MM.1S (cell line): ENCODE measurements around the gene COL26A1.

Experiments
- DNase-seq: peaks from one replicate; pipeline ENCODE4 v3.0.0-alpha.2; 2015
- H2AFZ ChIP-seq: fragments of 300-600 bp; sonication (generic); 2 replicates; pipeline ENCODE4 v1.6.0; 2016; ENCODE audit warnings: antibody characterized with exemption, low read length
- H3F3A ChIP-seq: fragments of 300-600 bp; sonication (generic); 2 replicates; pipeline ENCODE4 v1.6.1; 2016; ENCODE audit warnings: mild to moderate bottlenecking, antibody characterized with exemption, low read length, moderate library complexity, mixed read lengths; ENCODE audit not compliant: insufficient read depth
- H3K27ac ChIP-seq: fragments of 300-600 bp; sonication (generic); 2 replicates; pipeline ENCODE4 v1.5.1; 2016; ENCODE audit warnings: mild to moderate bottlenecking, low read length
- H3K27me3 ChIP-seq: fragments of 300-600 bp; sonication (generic); replicated peaks from 2 replicates; pipeline ENCODE4 v1.6.0; 2016; ENCODE audit warnings: low read length; ENCODE audit not compliant: insufficient read depth
- H3K36me3 ChIP-seq: fragments of 300-600 bp; sonication (generic); replicated peaks from 2 replicates; pipeline ENCODE4 v1.6.1; 2016; ENCODE audit warnings: mild to moderate bottlenecking, low read length, mixed read lengths; ENCODE audit not compliant: insufficient read depth
- H3K4me1 ChIP-seq: fragments of 300-600 bp; sonication (generic); 2 replicates; pipeline ENCODE4 v1.6.1; 2016; ENCODE audit warnings: low read length, mixed read lengths
- H3K4me2 ChIP-seq: fragments of 300-600 bp; sonication (generic); 2 replicates; pipeline ENCODE4 v1.6.0; 2016; ENCODE audit warnings: low read depth, low read length
- H3K4me3 ChIP-seq: fragments of 300-600 bp; sonication (generic); 2 replicates; pipeline ENCODE4 v1.5.1; 2016; ENCODE audit warnings: low read length, mixed read lengths
- H3K79me2 ChIP-seq: fragments of 300-600 bp; sonication (generic); 2 replicates; pipeline ENCODE4 v1.6.1; 2016; ENCODE audit warnings: mixed run types, low read length, mixed read lengths
- H3K9ac ChIP-seq: fragments of 300-600 bp; sonication (generic); 2 replicates; pipeline ENCODE4 v1.6.1; 2016; ENCODE audit warnings: low read length, mixed read lengths
- H3K9me2 ChIP-seq: fragments of 300-600 bp; sonication (generic); replicated peaks from 2 replicates; pipeline ENCODE4 v1.6.1; 2016; ENCODE audit warnings: mild to moderate bottlenecking, low read length, mixed read lengths; ENCODE audit not compliant: insufficient read depth
- H3K9me3 ChIP-seq: fragments of 300-600 bp; sonication (generic); replicated peaks from 2 replicates; pipeline ENCODE4 v1.6.1; 2016; ENCODE audit warnings: mild to moderate bottlenecking, low read length, mixed read lengths; ENCODE audit not compliant: insufficient read depth
- H4K20me1 ChIP-seq: fragments of 300-600 bp; sonication (generic); 2 replicates; pipeline ENCODE4 v1.6.1; 2016; ENCODE audit warnings: mild to moderate bottlenecking, low read length, moderate library complexity, mixed read lengths; ENCODE audit not compliant: insufficient read depth
- EZH2 ChIP-seq: fragments of 300-600 bp; sonication (generic); optimal IDR thresholded peaks from 2 replicates; pipeline ENCODE3; 2017; ENCODE audit warnings: low read depth, mild to moderate bottlenecking, antibody characterized with exemption, low read length, mixed read lengths
- EZH2phosphoT487 ChIP-seq: fragments of 300-600 bp; sonication (generic); IDR thresholded peaks from 2 replicates; pipeline ENCODE4 v1.6.1; 2018; ENCODE audit warnings: antibody characterized with exemption, low read length
- TF ChIP-seq, protein P1 (sequence below): fragments of 300-600 bp; sonication (generic); IDR thresholded peaks from 2 replicates; pipeline ENCODE4 v1.5.1; 2016; ENCODE audit warnings: antibody characterized with exemption, low read length, mixed read lengths

The COL26A1 gene

GRCh38 chr7:101362334-101363195 lies at the start of gene COL26A1:
TSS of gene COL26A1 (plus strand) at chr7:101362875. CDS start at chr7:101363033, 158 bp downstream.
- Histone ChIP-seq H3K4me2 (peak within 1 kb of the TSS; percentile 65; the same call in 1 of the 2 replicates), H3K79me2 (no peaks in the 10 kb centered on the region), H4K20me1 (no peaks in the 10 kb centered on the region), H3K4me3 (no peak within 1 kb of the TSS), H3F3A (no peaks in the 10 kb centered on the region), H3K9me2 (no peaks in the 10 kb centered on the region), H3K36me3 (no peaks in the 10 kb centered on the region), H3K9ac (no peak within 1 kb of the TSS), H3K27me3 (peaks cover 54% of the 10 kb centered on the region), H3K4me1 (no peaks in the 10 kb centered on the region), H3K27ac (no peak within 1 kb of the TSS), H2AFZ (no peak within 1 kb of the TSS), H3K9me3 (no peaks in the 10 kb centered on the region)
- DNase-seq = no peak
- TF ChIP-seq, protein P1, sequence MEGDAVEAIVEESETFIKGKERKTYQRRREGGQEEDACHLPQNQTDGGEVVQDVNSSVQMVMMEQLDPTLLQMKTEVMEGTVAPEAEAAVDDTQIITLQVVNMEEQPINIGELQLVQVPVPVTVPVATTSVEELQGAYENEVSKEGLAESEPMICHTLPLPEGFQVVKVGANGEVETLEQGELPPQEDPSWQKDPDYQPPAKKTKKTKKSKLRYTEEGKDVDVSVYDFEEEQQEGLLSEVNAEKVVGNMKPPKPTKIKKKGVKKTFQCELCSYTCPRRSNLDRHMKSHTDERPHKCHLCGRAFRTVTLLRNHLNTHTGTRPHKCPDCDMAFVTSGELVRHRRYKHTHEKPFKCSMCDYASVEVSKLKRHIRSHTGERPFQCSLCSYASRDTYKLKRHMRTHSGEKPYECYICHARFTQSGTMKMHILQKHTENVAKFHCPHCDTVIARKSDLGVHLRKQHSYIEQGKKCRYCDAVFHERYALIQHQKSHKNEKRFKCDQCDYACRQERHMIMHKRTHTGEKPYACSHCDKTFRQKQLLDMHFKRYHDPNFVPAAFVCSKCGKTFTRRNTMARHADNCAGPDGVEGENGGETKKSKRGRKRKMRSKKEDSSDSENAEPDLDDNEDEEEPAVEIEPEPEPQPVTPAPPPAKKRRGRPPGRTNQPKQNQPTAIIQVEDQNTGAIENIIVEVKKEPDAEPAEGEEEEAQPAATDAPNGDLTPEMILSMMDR = no peak
- TF ChIP-seq EZH2phosphoT487 = no peak
- no peak for TF ChIP-seq EZH2

DNA sequence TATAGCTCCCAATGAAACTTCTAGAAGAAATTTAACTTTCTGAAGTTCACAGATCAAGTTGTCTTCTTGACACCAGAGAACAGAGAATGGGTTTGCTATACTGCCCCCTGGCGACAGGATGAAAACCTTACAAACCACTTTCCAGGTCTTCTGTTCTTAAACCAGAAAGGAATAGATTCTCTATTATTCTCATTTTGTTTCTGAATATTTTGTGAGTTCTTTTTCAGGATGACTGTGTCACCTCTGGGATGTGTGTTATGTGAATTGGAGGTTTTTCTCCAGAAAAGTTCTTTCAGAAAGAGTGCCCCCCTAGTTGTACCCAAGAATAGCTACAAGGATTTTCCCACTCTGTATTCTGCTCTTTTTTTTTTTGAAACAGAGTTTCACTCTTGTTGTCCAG lies 47.3 kb upstream of the COL26A1 start:
- no peak overlapping the region for H3K4me2 ChIP-seq
- no peaks in the 10 kb centered on the region for H3K36me3 ChIP-seq
- H3K27me3 ChIP-seq = no peaks in the 10 kb centered on the region
- no peak overlapping the region for H2AFZ ChIP-seq
- no peak overlapping the region for H3K9ac ChIP-seq
- no peaks in the 10 kb centered on the region for H4K20me1 ChIP-seq
- no peak overlapping the region for H3K27ac ChIP-seq
- H3F3A ChIP-seq = no peaks in the 10 kb centered on the region
- H3K9me3 ChIP-seq = no peaks in the 10 kb centered on the region
- DNase-seq = peak; percentile 58
- no peaks in the 10 kb centered on the region for H3K79me2 ChIP-seq
- H3K4me1 ChIP-seq = no peaks in the 10 kb centered on the region
- no peaks in the 10 kb centered on the region for H3K9me2 ChIP-seq
- H3K4me3 ChIP-seq = no peak overlapping the region
- TF ChIP-seq, protein P1 = peak; percentile 72
- no peak for TF ChIP-seq EZH2phosphoT487

DNA sequence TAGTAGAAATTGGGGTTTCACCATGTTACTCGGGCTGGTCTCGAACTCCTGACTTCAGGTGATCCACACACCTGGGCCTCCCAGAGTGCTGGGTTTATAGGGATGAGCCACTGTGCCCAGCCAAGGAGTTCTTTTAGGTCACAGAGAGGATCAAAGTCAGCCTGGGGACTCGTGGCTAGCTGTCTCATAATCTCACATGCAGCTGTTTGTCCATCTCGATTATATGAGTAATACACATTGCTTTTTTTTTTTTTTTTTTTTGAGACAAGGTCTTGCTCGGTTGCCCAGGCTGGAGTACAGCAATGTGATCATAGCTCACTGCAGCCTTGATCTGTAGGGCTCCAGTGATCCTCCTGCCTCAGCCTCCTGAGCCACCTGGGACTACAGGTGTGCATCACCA lies 43.3 kb upstream of the COL26A1 start:
- no peak overlapping the region for H3K4me2 ChIP-seq
- 0 out of 2 replicates have a peak, but pooled peaks cover 3% of the 10 kb centered on the region for H3K4me1 ChIP-seq
- H3K9ac ChIP-seq = no peak overlapping the region
- no peak for DNase-seq
- H3K36me3 ChIP-seq = no peaks in the 10 kb centered on the region
- TF ChIP-seq, protein P1 = no peak
- TF ChIP-seq EZH2phosphoT487 = no peak
- no peak for TF ChIP-seq EZH2
- no peaks in the 10 kb centered on the region for H4K20me1 ChIP-seq
- H3K79me2 ChIP-seq = no peaks in the 10 kb centered on the region
- no peaks in the 10 kb centered on the region for H3K9me3 ChIP-seq
- no peaks in the 10 kb centered on the region for H3F3A ChIP-seq
- H3K27me3 ChIP-seq = peaks cover 5% of the 10 kb centered on the region
- H2AFZ ChIP-seq = no peak overlapping the region
- H3K27ac ChIP-seq = no peak overlapping the region
- H3K9me2 ChIP-seq = no peaks in the 10 kb centered on the region
- no peak overlapping the region for H3K4me3 ChIP-seq
